ENCODE measurements around the gene PARP15.
"Not testable (repeated sequence)": the region's sequence is repeated elsewhere in the genome, so short reads cannot be mapped to it uniquely, and the experiment has no call there.

DNA sequence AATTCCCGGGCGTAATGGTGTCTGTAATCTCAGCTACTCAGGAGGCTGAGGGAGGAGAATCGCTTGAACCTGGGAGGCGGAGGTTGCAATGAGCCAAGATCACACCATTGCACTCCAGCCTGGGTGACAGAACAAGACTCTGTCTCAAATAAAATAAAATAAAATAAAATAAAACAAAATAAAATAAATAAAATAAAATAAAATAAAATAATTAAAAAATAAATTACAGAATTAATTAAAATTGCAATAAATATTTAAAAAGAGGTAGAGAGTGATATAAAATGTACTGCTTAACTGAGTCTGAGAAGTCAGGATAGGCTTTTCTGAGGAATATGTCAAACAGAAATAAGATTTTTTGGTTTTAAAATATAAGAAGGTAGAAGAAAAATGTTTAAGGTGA, 80.9 kb downstream of the PARP15 start:
- TF ChIP-seq CTCF, POLR2A (IDR thresholded peaks at IDR 0.05): not testable (repeated sequence)

All from testis (tissue), 2 donors.